Measurements from ENCODE around the gene DYNC1H1.

- TF ChIP-seq CTCF (IDR thresholded peaks at IDR 0.05) (no peak), POLR2A (IDR thresholded peaks at IDR 0.05) (no peak)
Observed at GRCh38 chr14:101982621-101983020, 18.2 kb downstream of the DYNC1H1 start.
